GM23338 (cell line): ENCODE measurements around the gene GARS1. TPM values are rescaled to one million over a fixed set of nuclear protein-coding genes. Genes with fewer than 3 reads are reported as not detected.

ENCODE experiments used
- ATAC-seq: fragments of 200-7000 bp; cut with Tn5 transposase; 3 replicates; pipeline ENCODE4 v1.9.1; 2020
- DNase-seq: peaks from one replicate; pipeline ENCODE4 v3.0.0-alpha.2; 2015; ENCODE audit warnings: low spot score
- H2AFZ ChIP-seq: fragments of 200-600 bp; sonication (generic); 2 replicates; pipeline ENCODE4 v1.8.0; 2016; ENCODE audit warnings: antibody characterized with exemption, mild to moderate bottlenecking, moderate library complexity
- H3F3A ChIP-seq: fragments of 200-600 bp; sonication (generic); replicated peaks from 2 replicates; pipeline ENCODE4 v1.8.0; 2017; ENCODE audit warnings: antibody characterized with exemption, mixed run types, low read depth
- H3K27ac ChIP-seq: fragments of 200-600 bp; sonication (generic); 2 replicates; pipeline ENCODE4 v1.6.1; 2016; ENCODE audit warnings: low read depth
- H3K27me3 ChIP-seq: fragments of 200-600 bp; sonication (generic); 2 replicates; pipeline ENCODE4 v1.8.0; 2016; ENCODE audit warnings: mild to moderate bottlenecking, mixed run types, moderate library complexity; ENCODE audit not compliant: insufficient read depth
- H3K36me3 ChIP-seq: fragments of 200-600 bp; sonication (generic); 2 replicates; pipeline ENCODE4 v1.8.0; 2016; ENCODE audit warnings: mild to moderate bottlenecking; ENCODE audit not compliant: insufficient read depth
- H3K4me1 ChIP-seq: fragments of 200-600 bp; sonication (generic); 2 replicates; pipeline ENCODE4 v1.8.0; 2016; ENCODE audit warnings: mild to moderate bottlenecking, moderate library complexity; ENCODE audit not compliant: insufficient read depth
- H3K4me2 ChIP-seq: fragments of 200-600 bp; sonication (generic); 2 replicates; pipeline ENCODE4 v1.7.1; 2017; ENCODE audit warnings: mixed run types
- H3K4me3 ChIP-seq: fragments of 200-600 bp; sonication (generic); 2 replicates; pipeline ENCODE4 v1.6.1; 2016; ENCODE audit warnings: mixed run types
- H3K79me2 ChIP-seq: fragments of 200-600 bp; sonication (generic); replicated peaks from 2 replicates; pipeline ENCODE4 v1.8.0; 2017; ENCODE audit warnings: mild to moderate bottlenecking; ENCODE audit not compliant: insufficient read depth
- H3K9me2 ChIP-seq: fragments of 200-600 bp; sonication (generic); 2 replicates; pipeline ENCODE4 v1.8.0; 2017; ENCODE audit not compliant: insufficient read depth
- H4K20me1 ChIP-seq: fragments of 200-600 bp; sonication (generic); replicated peaks from 2 replicates; pipeline ENCODE4 v1.8.0; 2017; ENCODE audit warnings: mild to moderate bottlenecking; ENCODE audit not compliant: insufficient read depth
- H3K27ac Mint-ChIP-seq: 2 replicates; pipeline ENCODE4 v1.8.0; 2020; ENCODE audit warnings: inconsistent platforms, mild to moderate bottlenecking, moderate library complexity, mixed read lengths
- H3K27me3 Mint-ChIP-seq: 3 replicates; pipeline ENCODE4 v1.8.0; 2022; ENCODE audit warnings: low read depth, mild to moderate bottlenecking, moderate library complexity, mixed read lengths, inconsistent platforms; ENCODE audit not compliant: insufficient read depth, poor library complexity
- H3K36me3 Mint-ChIP-seq: 3 replicates; pipeline ENCODE4 v1.8.0; 2021; ENCODE audit warnings: low read depth, mild to moderate bottlenecking, inconsistent platforms, moderate library complexity, mixed read lengths
- H3K4me1 Mint-ChIP-seq: 3 replicates; pipeline ENCODE4 v1.8.0; 2020; ENCODE audit warnings: mild to moderate bottlenecking, inconsistent platforms, mixed read lengths
- H3K4me3 Mint-ChIP-seq: 3 replicates; pipeline ENCODE4 v1.8.0; 2021; ENCODE audit warnings: moderate library complexity, mild to moderate bottlenecking, inconsistent platforms, mixed read lengths
- H3K9me3 Mint-ChIP-seq: 3 replicates; pipeline ENCODE4 v1.8.0; 2020; ENCODE audit warnings: moderate library complexity, mild to moderate bottlenecking, inconsistent platforms, mixed read lengths
- CREB1 ChIP-seq: fragments of 250-450 bp; sonication (Bioruptor Pico); IDR thresholded peaks from 2 replicates; pipeline ENCODE4 v1.5.0; 2020; ENCODE audit warnings: low read depth, mild to moderate bottlenecking, moderate library complexity
- CTCF ChIP-seq, 2 experiments: fragments of 200-600 bp in 1 of 2; sonication (generic) in 1 of 2; conservative IDR thresholded peaks; 2 replicates each; pipeline versions ENCODE4 v1.5.1 to v1.6.1; 2016 to 2017; ENCODE audit warnings: antibody characterized with exemption in 2 of 2, low read depth in 2 of 2, mild to moderate bottlenecking in 2 of 2, moderate library complexity in 1 of 2
- ETS1 ChIP-seq: IDR thresholded peaks from 2 replicates; pipeline ENCODE4 v1.6.1; 2016; ENCODE audit warnings: antibody characterized with exemption
- EZH2 ChIP-seq: fragments of 200-600 bp; sonication (generic); IDR thresholded peaks from one replicate; pipeline ENCODE4 v1.8.0; 2017; ENCODE audit warnings: antibody characterized with exemption, mild to moderate bottlenecking, low read depth; ENCODE audit not compliant: unreplicated experiment
- JUNB ChIP-seq: IDR thresholded peaks from one replicate; pipeline ENCODE4 v1.6.1; 2016; ENCODE audit warnings: antibody characterized with exemption; ENCODE audit not compliant: unreplicated experiment
- NANOG ChIP-seq: IDR thresholded peaks from 2 replicates; pipeline ENCODE4 v1.6.1; 2016; ENCODE audit warnings: antibody characterized with exemption, borderline replicate concordance
- POLR2AphosphoS5 ChIP-seq: IDR thresholded peaks from 2 replicates; pipeline ENCODE4 v1.6.1; 2016; ENCODE audit warnings: antibody characterized with exemption, low read depth
- REST ChIP-seq: IDR thresholded peaks from one replicate; pipeline ENCODE4 v1.6.1; 2018; ENCODE audit warnings: antibody characterized with exemption; ENCODE audit not compliant: unreplicated experiment
- STAT1 ChIP-seq: IDR thresholded peaks from one replicate; pipeline ENCODE4 v1.6.1; 2016; ENCODE audit warnings: antibody characterized with exemption; ENCODE audit not compliant: unreplicated experiment
- ZNF114 ChIP-seq: fragments of 250-450 bp; sonication (Bioruptor Pico); IDR thresholded peaks from 2 replicates; pipeline ENCODE4 v1.5.0; 2020; ENCODE audit warnings: mild to moderate bottlenecking, moderate library complexity
- ZNF331 ChIP-seq: fragments of 250-450 bp; sonication (Bioruptor Pico); IDR thresholded peaks from 2 replicates; pipeline ENCODE4 v1.5.0; 2020; ENCODE audit warnings: low read depth, mild to moderate bottlenecking, moderate library complexity
- ZNF462 ChIP-seq: fragments of 250-450 bp; sonication (Bioruptor Pico); IDR thresholded peaks from 2 replicates; pipeline ENCODE4 v1.5.0; 2020; ENCODE audit warnings: mild to moderate bottlenecking, moderate library complexity
- polyA plus RNA-seq: library from polyadenylated mRNA; unstranded; fragments of >200 nt; fragmentation: Nextera tagmentation; extraction: Ambion mirVana; gene quantifications from 2 replicates; pipeline ENCODE4 v1.2.1, GENCODE V29; 2016
- total RNA-seq: library from RNA; depleted of rRNA; stranded (reverse); fragments of >200 nt; shearing (Covaris generic); gene quantifications from 2 replicates; pipeline ENCODE4 v1.2.3, GENCODE V29; 2014

The GARS1 gene
- total and polyA plus RNA-seq, 2 experiments from 2014 or later, result 207 to 241 TPM

GRCh38 chr7:30668102-30668501 is 73.4 kb downstream of the GARS1 start:
- Histone ChIP-seq H3K27me3 (no peaks in the 10 kb centered on the region), H3F3A (no peaks in the 10 kb centered on the region), H4K20me1 (0 out of 2 replicates have a peak, but pooled peaks cover 4% of the 10 kb centered on the region), H3K9me2 (no peaks in the 10 kb centered on the region), H3K4me2 (no peak overlapping the region), H3K27ac (no peak overlapping the region), H3K4me1 (no peaks in the 10 kb centered on the region), H2AFZ (no peak overlapping the region), H3K79me2 (no peaks in the 10 kb centered on the region), H3K4me3 (no peak overlapping the region), H3K36me3 (no peaks in the 10 kb centered on the region)
- peaks cover 9% of the 10 kb centered on the region for H3K27me3 Mint-ChIP-seq
- H3K4me3 Mint-ChIP-seq, result no peak overlapping the region
- H3K36me3 Mint-ChIP-seq, result no peaks in the 10 kb centered on the region
- H3K4me1 Mint-ChIP-seq, result peaks cover 12% of the 10 kb centered on the region
- no peak overlapping the region for H3K27ac Mint-ChIP-seq
- TF ChIP-seq REST, result no peak
- TF ChIP-seq JUNB, result no peak
- no peak for TF ChIP-seq NANOG
- no peak for TF ChIP-seq ETS1
- no peak for TF ChIP-seq ZNF331 (CRISPR knock-in tag)
- TF ChIP-seq CTCF (conservative IDR thresholded peaks at IDR 0.05; ENCODE audit: low read depth in 2 of 2), result no peak
- TF ChIP-seq ZNF462 (CRISPR knock-in tag), result no peak
- no peak for TF ChIP-seq EZH2
- no peak for TF ChIP-seq POLR2AphosphoS5
- TF ChIP-seq CREB1, result no peak
- TF ChIP-seq STAT1, result no peak
- TF ChIP-seq ZNF114 (CRISPR knock-in tag), result no peak
- DNase-seq, result no peak
- peak; percentile 18; the same call in 1 of the 3 replicates for ATAC-seq
- no peaks in the 10 kb centered on the region; the same call in 2 of the 3 replicates for H3K9me3 Mint-ChIP-seq
